ENCODE measurements around the gene CEP112. TPM values are rescaled to one million over a fixed set of nuclear protein-coding genes. Genes with fewer than 3 reads are reported as not detected.
A peak's percentile ranks its signal among the peaks of the same experiment; 100 is the strongest.

Gene CEP112
- total and polyA plus RNA-seq, 2 of the 4 experiments (the other 2 are of a cell fraction): 2.5 to 5.6 TPM

DNA sequence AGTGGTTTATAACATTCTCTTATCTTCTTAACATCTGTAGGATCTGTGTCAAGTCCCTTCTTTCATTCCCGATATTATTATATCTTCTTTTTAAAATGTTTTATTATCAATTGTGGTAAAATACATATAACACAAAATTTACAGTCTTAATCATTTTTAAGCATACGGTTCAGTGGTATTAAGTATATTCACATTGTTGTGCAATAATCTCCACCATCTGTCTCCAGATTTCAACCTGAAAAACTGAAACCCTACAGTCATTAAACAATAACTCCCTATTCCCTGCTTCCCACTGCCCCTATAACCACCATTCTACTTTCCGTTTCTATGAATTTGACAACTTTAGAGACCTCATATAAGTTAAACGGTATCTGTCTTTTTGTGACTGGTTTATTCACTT lies 45.5 kb downstream of the CEP112 start:
- ATAC-seq (ENCODE audit: low read depth) (no peak), DNase-seq (no peak)
- POLR2A ChIA-PET (ENCODE audit: unreplicated experiment): no interaction called here
- WGBS, 2 experiments (ENCODE audit: extremely low coverage in 2 of 2, insufficient read length in 1 of 2): no CpG with 5 or more reads among the region's 4 CpGs
- Histone ChIP-seq H4K91ac (ENCODE audit: insufficient read depth, low read depth, low read length) (no peak overlapping the region), H2AK5ac (ENCODE audit: low read depth, low read length) (no peak overlapping the region), H3K4me1 (ENCODE audit: control insufficient read depth, insufficient read depth, low read length) (no peaks in the 10 kb centered on the region), H3K23ac (ENCODE audit: low read depth, low read length) (no peak overlapping the region), H3K9me1 (ENCODE audit: insufficient read depth, low read length) (no peaks in the 10 kb centered on the region), H4K8ac (ENCODE audit: low read depth in 2 of 2, low read length in 2 of 2) (no peak overlapping the region), H3K18ac (ENCODE audit: low read depth, low read length) (no peak overlapping the region), H2BK15ac (ENCODE audit: low read depth, low read length) (no peak overlapping the region), H2BK120ac (ENCODE audit: low read depth, low read length) (no peak overlapping the region), H3K9ac (ENCODE audit: low read depth, low read length) (no peak overlapping the region), H3K27me3 (ENCODE audit: control insufficient read depth, insufficient read depth, low read length) (no peaks in the 10 kb centered on the region), H3K56ac (ENCODE audit: extremely low read depth, insufficient read depth, low read length) (no peak overlapping the region), H3K4me2 (ENCODE audit: low read depth, low read length) (no peak overlapping the region), H3K27ac (ENCODE audit: insufficient read depth, low read length) (no peak overlapping the region), H2AFZ (replicated peaks; ENCODE audit: low read length, poor library complexity) (no peak overlapping the region), H2BK5ac (ENCODE audit: low read depth, low read length, poor library complexity, severe bottlenecking) (no peak overlapping the region), H3K36me3 (ENCODE audit: control insufficient read depth, insufficient read depth, low read length) (no peaks in the 10 kb centered on the region), H3K4me3 (ENCODE audit: insufficient read depth, low read depth, low read length) (no peak overlapping the region), H2AK9ac (replicated peaks; ENCODE audit: low read depth, low read length, poor library complexity) (no peak overlapping the region), H3K4ac (ENCODE audit: low read depth, low read length) (no peak overlapping the region), H2BK20ac (ENCODE audit: low read depth, low read length) (no peak overlapping the region), H4K20me1 (ENCODE audit: insufficient read depth, low read length) (no peaks in the 10 kb centered on the region), H4K5ac (ENCODE audit: low read depth, low read length) (no peak overlapping the region), H3K79me1 (ENCODE audit: low read depth in 1 of 2, low read length in 2 of 2) (no peaks in the 10 kb centered on the region), H3K9me3 (ENCODE audit: control insufficient read depth, insufficient read depth, low read length) (no peaks in the 10 kb centered on the region), H3K14ac (replicated peaks; ENCODE audit: low read depth, low read length) (no peak overlapping the region)
- intact Hi-C loops (cut with micrococcal nuclease) (no loop called here), dilution Hi-C loops (cut with HindIII; ENCODE audit: low sequenced_read_pairs, unreplicated experiment) (no loop called here), in situ Hi-C loops (cut with MboI; ENCODE audit: low sequenced_read_pairs) (no loop called here)
- no TSS peak for BruUV-seq (replicated peaks)
- TF ChIP-seq RFX5 (IDR thresholded peaks at IDR 0.05; ENCODE audit: low read depth, low read length) (no peak), CEBPB (IDR thresholded peaks at IDR 0.05; ENCODE audit: low read depth, low read length) (peak; percentile 78), MAZ (IDR thresholded peaks at IDR 0.05; ENCODE audit: borderline replicate concordance, low read depth, low read length) (no peak)
- CTCF ChIA-PET: no interaction called here

Measured in IMR-90 (cell line).